ENCODE measurements around the gene BARX2.
"Not testable (repeated sequence)": the region's sequence is repeated elsewhere in the genome, so short reads cannot be mapped to it uniquely, and the experiment has no call there.

BARX2 gene

DNA sequence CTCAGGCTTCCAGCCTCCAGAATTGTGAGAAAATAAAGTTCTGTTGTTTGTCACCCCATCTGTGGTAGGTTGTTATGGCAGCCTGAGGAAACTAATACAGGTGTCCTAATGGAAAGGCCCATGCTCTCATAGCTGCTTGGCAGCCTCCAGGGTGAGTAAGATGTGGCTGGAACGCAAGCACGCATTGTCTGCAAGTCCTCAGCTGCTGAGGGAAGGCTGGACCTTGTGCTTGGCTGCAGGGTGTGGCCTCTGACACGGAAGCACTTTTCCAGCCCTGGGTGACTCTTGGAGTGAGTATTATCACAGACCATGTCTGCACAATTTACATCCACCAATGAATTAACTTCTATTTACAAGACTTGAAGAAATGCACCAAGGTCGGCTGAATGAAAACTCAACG, 44.4 kb upstream of the BARX2 start:
- TF ChIP-seq SPI1 (IDR thresholded peaks at IDR 0.05; ENCODE audit: borderline replicate concordance, low read depth): no peak
- TF ChIP-seq, protein P1, sequence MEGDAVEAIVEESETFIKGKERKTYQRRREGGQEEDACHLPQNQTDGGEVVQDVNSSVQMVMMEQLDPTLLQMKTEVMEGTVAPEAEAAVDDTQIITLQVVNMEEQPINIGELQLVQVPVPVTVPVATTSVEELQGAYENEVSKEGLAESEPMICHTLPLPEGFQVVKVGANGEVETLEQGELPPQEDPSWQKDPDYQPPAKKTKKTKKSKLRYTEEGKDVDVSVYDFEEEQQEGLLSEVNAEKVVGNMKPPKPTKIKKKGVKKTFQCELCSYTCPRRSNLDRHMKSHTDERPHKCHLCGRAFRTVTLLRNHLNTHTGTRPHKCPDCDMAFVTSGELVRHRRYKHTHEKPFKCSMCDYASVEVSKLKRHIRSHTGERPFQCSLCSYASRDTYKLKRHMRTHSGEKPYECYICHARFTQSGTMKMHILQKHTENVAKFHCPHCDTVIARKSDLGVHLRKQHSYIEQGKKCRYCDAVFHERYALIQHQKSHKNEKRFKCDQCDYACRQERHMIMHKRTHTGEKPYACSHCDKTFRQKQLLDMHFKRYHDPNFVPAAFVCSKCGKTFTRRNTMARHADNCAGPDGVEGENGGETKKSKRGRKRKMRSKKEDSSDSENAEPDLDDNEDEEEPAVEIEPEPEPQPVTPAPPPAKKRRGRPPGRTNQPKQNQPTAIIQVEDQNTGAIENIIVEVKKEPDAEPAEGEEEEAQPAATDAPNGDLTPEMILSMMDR (IDR thresholded peaks at IDR 0.05; ENCODE audit: insufficient read depth, low read length): no peak
- TF ChIP-seq, protein P2, sequence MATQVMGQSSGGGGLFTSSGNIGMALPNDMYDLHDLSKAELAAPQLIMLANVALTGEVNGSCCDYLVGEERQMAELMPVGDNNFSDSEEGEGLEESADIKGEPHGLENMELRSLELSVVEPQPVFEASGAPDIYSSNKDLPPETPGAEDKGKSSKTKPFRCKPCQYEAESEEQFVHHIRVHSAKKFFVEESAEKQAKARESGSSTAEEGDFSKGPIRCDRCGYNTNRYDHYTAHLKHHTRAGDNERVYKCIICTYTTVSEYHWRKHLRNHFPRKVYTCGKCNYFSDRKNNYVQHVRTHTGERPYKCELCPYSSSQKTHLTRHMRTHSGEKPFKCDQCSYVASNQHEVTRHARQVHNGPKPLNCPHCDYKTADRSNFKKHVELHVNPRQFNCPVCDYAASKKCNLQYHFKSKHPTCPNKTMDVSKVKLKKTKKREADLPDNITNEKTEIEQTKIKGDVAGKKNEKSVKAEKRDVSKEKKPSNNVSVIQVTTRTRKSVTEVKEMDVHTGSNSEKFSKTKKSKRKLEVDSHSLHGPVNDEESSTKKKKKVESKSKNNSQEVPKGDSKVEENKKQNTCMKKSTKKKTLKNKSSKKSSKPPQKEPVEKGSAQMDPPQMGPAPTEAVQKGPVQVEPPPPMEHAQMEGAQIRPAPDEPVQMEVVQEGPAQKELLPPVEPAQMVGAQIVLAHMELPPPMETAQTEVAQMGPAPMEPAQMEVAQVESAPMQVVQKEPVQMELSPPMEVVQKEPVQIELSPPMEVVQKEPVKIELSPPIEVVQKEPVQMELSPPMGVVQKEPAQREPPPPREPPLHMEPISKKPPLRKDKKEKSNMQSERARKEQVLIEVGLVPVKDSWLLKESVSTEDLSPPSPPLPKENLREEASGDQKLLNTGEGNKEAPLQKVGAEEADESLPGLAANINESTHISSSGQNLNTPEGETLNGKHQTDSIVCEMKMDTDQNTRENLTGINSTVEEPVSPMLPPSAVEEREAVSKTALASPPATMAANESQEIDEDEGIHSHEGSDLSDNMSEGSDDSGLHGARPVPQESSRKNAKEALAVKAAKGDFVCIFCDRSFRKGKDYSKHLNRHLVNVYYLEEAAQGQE (IDR thresholded peaks at IDR 0.05; ENCODE audit: insufficient replicate concordance, low read depth): no peak
- no peak for TF ChIP-seq POLR2AphosphoS5 (IDR thresholded peaks at IDR 0.05; ENCODE audit: low read depth)
- no peak for TF ChIP-seq GABPA (IDR thresholded peaks at IDR 0.05; ENCODE audit: low read depth)
- no peaks in the 10 kb centered on the region for H3K27me3 ChIP-seq (ENCODE audit: insufficient read depth, poor library complexity, severe bottlenecking)
- no peak overlapping the region for H3K4me3 ChIP-seq (replicated peaks; ENCODE audit: insufficient read depth, low read length)
- H3K27ac ChIP-seq (replicated peaks): no peak overlapping the region
- DNase-seq (ENCODE audit: low read depth in 1 of 2, low spot score in 1 of 2): no peak

DNA sequence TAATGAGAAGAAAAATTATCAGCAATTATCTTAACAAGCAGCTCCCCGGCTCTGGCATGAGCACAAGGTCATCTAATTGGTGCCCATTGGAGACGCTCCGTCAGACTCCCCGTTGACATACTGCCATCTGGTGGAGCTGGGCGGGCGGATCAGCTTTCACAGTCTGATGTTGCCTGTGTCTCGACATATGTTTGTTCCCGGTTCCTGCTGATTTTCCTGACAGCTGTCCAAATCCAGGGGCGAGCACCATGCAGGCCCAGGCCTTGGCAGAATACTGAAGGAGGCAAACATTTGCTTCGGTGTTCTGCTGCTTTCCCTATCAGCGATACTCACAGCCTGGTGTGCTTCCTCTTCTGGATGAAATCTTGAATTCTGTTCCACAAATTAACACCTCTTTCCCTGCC, 43.8 kb upstream of the BARX2 start:
- peak in 1 of 2 experiments; percentile 75 for DNase-seq (ENCODE audit: low read depth in 1 of 2, low spot score in 1 of 2)
- Histone ChIP-seq H3K27ac (replicated peaks) (no peak overlapping the region), H3K4me3 (replicated peaks; ENCODE audit: insufficient read depth, low read length) (no peak overlapping the region), H3K27me3 (ENCODE audit: insufficient read depth, poor library complexity, severe bottlenecking) (no peaks in the 10 kb centered on the region)
- no peak for TF ChIP-seq SPI1 (IDR thresholded peaks at IDR 0.05; ENCODE audit: borderline replicate concordance, low read depth)
- TF ChIP-seq GABPA (IDR thresholded peaks at IDR 0.05; ENCODE audit: low read depth): no peak
- TF ChIP-seq, protein P1 (IDR thresholded peaks at IDR 0.05; ENCODE audit: insufficient read depth, low read length): peak; percentile 54

DNA sequence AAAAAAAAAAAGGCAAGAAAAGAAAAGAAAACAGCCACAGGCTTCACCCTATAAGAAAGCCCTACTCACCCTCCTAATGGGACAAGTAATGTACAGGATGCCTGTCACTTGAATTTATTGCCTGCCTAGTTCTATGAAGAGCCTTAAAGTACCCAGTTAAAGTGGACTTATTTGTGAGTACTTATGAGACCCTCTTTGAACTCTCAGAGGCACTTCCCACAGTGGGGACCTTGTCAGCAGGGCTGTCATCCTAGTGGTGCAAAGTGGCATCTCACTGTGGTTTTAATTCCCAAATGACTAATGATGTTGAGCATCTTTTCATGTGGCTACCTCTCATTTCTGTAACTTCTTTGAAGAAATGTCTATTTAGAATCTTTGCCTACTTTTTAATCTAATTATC, 41.8 kb upstream of the BARX2 start:
- H3K27ac ChIP-seq (replicated peaks): no peak overlapping the region
- TF ChIP-seq GABPA (IDR thresholded peaks at IDR 0.05; ENCODE audit: low read depth) (no peak), POLR2AphosphoS5 (IDR thresholded peaks at IDR 0.05; ENCODE audit: low read depth) (no peak), SPI1 (IDR thresholded peaks at IDR 0.05; ENCODE audit: borderline replicate concordance, low read depth) (no peak)
- TF ChIP-seq, protein P2 (IDR thresholded peaks at IDR 0.05; ENCODE audit: insufficient replicate concordance, low read depth): no peak
- TF ChIP-seq, protein P1 (IDR thresholded peaks at IDR 0.05; ENCODE audit: insufficient read depth, low read length): no peak
- no peaks in the 10 kb centered on the region for H3K27me3 ChIP-seq (ENCODE audit: insufficient read depth, poor library complexity, severe bottlenecking)
- no peak for DNase-seq (ENCODE audit: low read depth in 1 of 2, low spot score in 1 of 2)
- H3K4me3 ChIP-seq (replicated peaks; ENCODE audit: insufficient read depth, low read length): no peak overlapping the region

DNA sequence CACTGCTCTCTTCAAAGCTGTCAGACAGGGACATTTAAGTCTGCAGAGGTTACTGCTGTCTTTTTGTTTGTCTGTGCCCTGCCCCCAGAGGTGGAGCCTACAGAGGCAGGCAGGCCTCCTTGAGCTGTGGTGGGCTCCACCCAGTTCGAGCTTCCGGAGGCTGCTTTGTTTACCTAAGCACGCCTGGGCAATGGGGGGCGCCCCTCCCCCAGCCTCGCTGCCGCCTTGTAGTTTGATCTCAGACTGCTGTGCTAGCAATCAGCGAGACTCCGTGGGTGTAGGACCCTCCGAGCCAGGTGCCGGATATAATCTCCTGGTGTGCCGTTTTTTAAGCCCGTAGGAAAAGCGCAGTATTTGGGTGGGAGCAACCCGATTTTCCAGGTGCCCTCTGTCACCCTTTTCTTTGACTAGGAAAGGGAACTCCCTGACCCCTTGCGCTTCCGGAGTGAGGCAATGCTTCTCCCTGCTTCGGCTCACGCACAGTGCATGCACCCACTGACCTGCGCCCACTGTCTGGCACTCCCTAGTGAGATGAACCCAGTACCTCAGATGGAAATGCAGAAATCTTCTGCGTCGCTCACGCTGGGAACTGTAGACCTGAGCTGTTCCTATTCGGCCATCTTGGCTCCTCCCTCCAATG, 31.2 kb upstream of the BARX2 start:
- not testable (repeated sequence) for H3K27me3 ChIP-seq (ENCODE audit: insufficient read depth, poor library complexity, severe bottlenecking); DNase-seq (ENCODE audit: low read depth in 1 of 2, low spot score in 1 of 2); H3K27ac ChIP-seq (replicated peaks); H3K4me3 ChIP-seq (replicated peaks; ENCODE audit: insufficient read depth, low read length)
